HL-60 (cell line): Measurements from ENCODE around the gene DCDC2C.

ENCODE experiments used
- CTCF ChIP-seq: IDR thresholded peaks from one replicate; pipeline ENCODE4 v1.5.1; 2011; ENCODE audit warnings: low read length, control low read depth, inconsistent platforms; ENCODE audit not compliant: insufficient read depth
- POLR2AphosphoS5 ChIP-seq: IDR thresholded peaks from 2 replicates; pipeline ENCODE4 v1.6.1; 2012; ENCODE audit warnings: low read depth
- TF ChIP-seq, protein P1 (sequence below): IDR thresholded peaks from 2 replicates; pipeline ENCODE4 v1.6.1; 2012; ENCODE audit warnings: low read depth; ENCODE audit not compliant: insufficient replicate concordance

DNA sequence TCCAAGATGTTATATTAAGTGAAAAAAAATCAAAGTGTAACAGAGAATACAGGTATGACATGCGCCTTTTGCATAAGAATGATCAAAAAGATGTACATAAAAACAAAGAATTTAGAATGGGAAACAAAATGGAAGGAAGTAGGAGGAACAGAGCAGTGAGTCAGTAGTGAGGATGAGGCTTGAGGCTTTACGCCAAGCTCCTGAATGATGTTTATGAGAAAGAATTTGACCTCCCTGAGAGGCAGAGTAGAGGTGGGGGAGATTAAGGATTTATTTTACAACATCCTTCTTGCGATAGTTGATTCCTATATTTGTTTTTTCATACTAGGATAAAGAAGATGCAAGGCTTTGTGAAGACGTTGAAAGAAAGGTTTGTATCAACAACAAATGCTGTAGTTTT is 81.4 kb downstream of the DCDC2C start:
- TF ChIP-seq, protein P1, sequence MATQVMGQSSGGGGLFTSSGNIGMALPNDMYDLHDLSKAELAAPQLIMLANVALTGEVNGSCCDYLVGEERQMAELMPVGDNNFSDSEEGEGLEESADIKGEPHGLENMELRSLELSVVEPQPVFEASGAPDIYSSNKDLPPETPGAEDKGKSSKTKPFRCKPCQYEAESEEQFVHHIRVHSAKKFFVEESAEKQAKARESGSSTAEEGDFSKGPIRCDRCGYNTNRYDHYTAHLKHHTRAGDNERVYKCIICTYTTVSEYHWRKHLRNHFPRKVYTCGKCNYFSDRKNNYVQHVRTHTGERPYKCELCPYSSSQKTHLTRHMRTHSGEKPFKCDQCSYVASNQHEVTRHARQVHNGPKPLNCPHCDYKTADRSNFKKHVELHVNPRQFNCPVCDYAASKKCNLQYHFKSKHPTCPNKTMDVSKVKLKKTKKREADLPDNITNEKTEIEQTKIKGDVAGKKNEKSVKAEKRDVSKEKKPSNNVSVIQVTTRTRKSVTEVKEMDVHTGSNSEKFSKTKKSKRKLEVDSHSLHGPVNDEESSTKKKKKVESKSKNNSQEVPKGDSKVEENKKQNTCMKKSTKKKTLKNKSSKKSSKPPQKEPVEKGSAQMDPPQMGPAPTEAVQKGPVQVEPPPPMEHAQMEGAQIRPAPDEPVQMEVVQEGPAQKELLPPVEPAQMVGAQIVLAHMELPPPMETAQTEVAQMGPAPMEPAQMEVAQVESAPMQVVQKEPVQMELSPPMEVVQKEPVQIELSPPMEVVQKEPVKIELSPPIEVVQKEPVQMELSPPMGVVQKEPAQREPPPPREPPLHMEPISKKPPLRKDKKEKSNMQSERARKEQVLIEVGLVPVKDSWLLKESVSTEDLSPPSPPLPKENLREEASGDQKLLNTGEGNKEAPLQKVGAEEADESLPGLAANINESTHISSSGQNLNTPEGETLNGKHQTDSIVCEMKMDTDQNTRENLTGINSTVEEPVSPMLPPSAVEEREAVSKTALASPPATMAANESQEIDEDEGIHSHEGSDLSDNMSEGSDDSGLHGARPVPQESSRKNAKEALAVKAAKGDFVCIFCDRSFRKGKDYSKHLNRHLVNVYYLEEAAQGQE, result no peak
- TF ChIP-seq CTCF (no peak), POLR2AphosphoS5 (no peak)
